Type B pancreatic cell (in vitro differentiated cells): ENCODE results near the gene CABP4. TPM values are rescaled to one million over a fixed set of nuclear protein-coding genes. Genes with fewer than 3 reads are reported as not detected.

Experiments
- DNase-seq: peaks from one replicate; pipeline ENCODE4 v3.0.0; 2021; ENCODE audit warnings: mixed read lengths; ENCODE audit not compliant: unreplicated experiment; ENCODE audit errors: extremely low spot score
- H3K27ac Mint-ChIP-seq: 2 replicates; pipeline ENCODE4 v1.8.0; 2021; ENCODE audit warnings: mild to moderate bottlenecking, mixed read lengths
- H3K27me3 Mint-ChIP-seq: 2 replicates; pipeline ENCODE4 v1.8.0; 2021; ENCODE audit warnings: mixed read lengths
- H3K36me3 Mint-ChIP-seq: 2 replicates; pipeline ENCODE4 v1.8.0; 2021; ENCODE audit warnings: mixed read lengths
- H3K4me1 Mint-ChIP-seq: one replicate; pipeline ENCODE4 v1.8.0; 2021; ENCODE audit warnings: mixed read lengths; ENCODE audit not compliant: unreplicated experiment
- H3K4me3 Mint-ChIP-seq: 2 replicates; pipeline ENCODE4 v1.8.0; 2021; ENCODE audit warnings: mild to moderate bottlenecking, mixed read lengths
- H3K9me3 Mint-ChIP-seq: 2 replicates; pipeline ENCODE4 v1.8.0; 2021; ENCODE audit warnings: mixed read lengths
- total RNA-seq: library from RNA; stranded (reverse); gene quantifications from 2 replicates; pipeline ENCODE4 v1.2.1, GENCODE V29; 2021; ENCODE audit warnings: low replicate concordance
- TF ChIP-seq, protein P1 (sequence below): fragments of 200-600 bp; sonication (generic); conservative IDR thresholded peaks from 2 replicates; pipeline ENCODE4 v1.5.0; 2021; ENCODE audit warnings: antibody characterized with exemption, mild to moderate bottlenecking

The CABP4 gene
- total RNA-seq, 1 donor from 2014 or later: not detected

GRCh38 chr11:67408437-67409200, 46.5 kb upstream of the CABP4 start:
- Mint-ChIP-seq H3K4me3 (no peak overlapping the region), H3K4me1 (peaks cover 11% of the 10 kb centered on the region), H3K27ac (no peak overlapping the region), H3K9me3 (no peaks in the 10 kb centered on the region), H3K27me3 (peaks cover 33% of the 10 kb centered on the region), H3K36me3 (no peaks in the 10 kb centered on the region)
- TF ChIP-seq, protein P1, sequence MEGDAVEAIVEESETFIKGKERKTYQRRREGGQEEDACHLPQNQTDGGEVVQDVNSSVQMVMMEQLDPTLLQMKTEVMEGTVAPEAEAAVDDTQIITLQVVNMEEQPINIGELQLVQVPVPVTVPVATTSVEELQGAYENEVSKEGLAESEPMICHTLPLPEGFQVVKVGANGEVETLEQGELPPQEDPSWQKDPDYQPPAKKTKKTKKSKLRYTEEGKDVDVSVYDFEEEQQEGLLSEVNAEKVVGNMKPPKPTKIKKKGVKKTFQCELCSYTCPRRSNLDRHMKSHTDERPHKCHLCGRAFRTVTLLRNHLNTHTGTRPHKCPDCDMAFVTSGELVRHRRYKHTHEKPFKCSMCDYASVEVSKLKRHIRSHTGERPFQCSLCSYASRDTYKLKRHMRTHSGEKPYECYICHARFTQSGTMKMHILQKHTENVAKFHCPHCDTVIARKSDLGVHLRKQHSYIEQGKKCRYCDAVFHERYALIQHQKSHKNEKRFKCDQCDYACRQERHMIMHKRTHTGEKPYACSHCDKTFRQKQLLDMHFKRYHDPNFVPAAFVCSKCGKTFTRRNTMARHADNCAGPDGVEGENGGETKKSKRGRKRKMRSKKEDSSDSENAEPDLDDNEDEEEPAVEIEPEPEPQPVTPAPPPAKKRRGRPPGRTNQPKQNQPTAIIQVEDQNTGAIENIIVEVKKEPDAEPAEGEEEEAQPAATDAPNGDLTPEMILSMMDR: no peak
- DNase-seq: no peak

GRCh38 chr11:67409261-67409666, 45.9 kb upstream of the CABP4 start:
- no peak overlapping the region for H3K27ac Mint-ChIP-seq
- H3K9me3 Mint-ChIP-seq: no peaks in the 10 kb centered on the region
- no peak for DNase-seq
- H3K4me1 Mint-ChIP-seq: peaks cover 11% of the 10 kb centered on the region
- H3K4me3 Mint-ChIP-seq: no peak overlapping the region
- no peaks in the 10 kb centered on the region for H3K36me3 Mint-ChIP-seq
- H3K27me3 Mint-ChIP-seq: peaks cover 39% of the 10 kb centered on the region
- TF ChIP-seq, protein P1: no peak

DNA sequence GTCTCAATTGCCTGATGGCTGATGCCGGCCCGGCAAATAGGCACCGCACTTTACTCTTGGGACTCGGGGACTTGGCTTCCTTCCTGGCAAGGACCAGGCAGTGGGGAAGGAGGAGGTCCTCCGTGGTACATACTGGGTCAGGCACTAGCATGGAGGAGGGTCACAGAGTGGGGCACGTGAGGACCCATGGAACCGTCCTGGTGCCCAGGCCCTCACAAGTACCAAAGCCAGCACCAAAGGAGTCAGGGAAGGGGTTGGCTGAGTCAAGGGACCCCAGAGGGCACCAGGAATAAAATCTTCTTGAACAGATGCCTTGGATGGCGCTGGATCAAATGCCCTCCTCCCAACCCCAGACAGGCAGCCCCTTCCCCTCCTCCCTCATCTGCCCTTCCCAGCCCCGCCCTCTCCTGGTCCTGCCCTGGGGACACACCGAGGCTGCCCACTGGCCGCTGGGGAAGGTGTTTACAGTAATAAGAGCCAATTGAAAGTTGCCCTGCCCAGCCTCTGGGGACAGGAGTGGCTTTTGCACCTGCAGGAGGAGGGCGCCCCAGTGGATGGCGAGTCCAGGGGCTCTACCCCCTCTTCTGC, 45.3 kb upstream of the CABP4 start:
- no peak for DNase-seq
- no peaks in the 10 kb centered on the region for H3K9me3 Mint-ChIP-seq
- H3K27me3 Mint-ChIP-seq: peaks cover 43% of the 10 kb centered on the region
- H3K27ac Mint-ChIP-seq: no peak overlapping the region
- H3K36me3 Mint-ChIP-seq: no peaks in the 10 kb centered on the region
- no peak overlapping the region for H3K4me3 Mint-ChIP-seq
- H3K4me1 Mint-ChIP-seq: peaks cover 11% of the 10 kb centered on the region
- TF ChIP-seq, protein P1: no peak

GRCh38 chr11:67410369-67410831, 44.8 kb upstream of the CABP4 start:
- Mint-ChIP-seq H3K36me3 (no peaks in the 10 kb centered on the region), H3K27ac (no peak overlapping the region), H3K9me3 (no peaks in the 10 kb centered on the region), H3K4me3 (no peak overlapping the region), H3K4me1 (peaks cover 11% of the 10 kb centered on the region), H3K27me3 (peaks cover 47% of the 10 kb centered on the region)
- DNase-seq: no peak
- TF ChIP-seq, protein P1: no peak

DNA sequence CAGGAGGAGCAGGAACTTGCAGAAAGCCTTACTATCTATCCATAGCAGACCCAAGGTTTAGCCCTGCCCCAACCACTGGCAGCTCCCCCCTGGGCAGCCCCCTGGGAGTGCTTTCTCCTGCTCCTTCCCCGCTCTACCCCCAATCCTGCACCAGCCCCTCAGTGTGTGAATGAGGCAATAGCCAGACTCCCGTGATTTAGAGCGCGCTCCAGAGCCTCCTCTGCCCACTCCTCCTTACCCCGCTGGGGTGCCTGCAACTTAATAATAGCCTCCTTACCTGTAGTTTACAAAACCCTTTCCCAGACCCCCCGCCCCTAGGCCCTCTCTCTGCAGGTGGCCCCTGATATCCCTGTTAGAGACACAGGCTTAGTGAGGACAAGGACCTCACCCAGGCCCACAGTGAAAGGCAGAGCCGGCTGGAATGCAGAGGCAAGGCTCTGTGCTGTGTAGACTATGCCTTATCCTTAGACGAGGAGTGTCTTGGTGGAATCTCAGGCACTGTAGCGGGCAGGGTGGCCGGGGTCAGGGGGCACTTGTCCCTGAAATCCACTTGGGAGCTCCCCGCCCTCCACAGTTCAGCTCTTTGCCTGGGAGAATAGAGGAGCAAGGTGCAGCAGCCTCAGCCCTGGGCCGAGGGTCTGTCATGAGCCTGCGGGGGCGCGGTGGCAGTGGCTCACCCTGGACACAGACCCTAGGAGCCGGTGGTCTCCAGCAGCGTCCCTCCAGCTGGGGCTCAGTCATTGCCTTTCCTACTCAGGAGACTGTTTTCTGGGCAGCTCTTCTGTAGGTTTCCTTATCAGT, 44.0 kb upstream of the CABP4 start:
- H3K27me3 Mint-ChIP-seq: peaks cover 51% of the 10 kb centered on the region

More for the DNA sequence above, 44.0 kb upstream of the CABP4 start:
- DNase-seq: no peak
- TF ChIP-seq, protein P1: no peak
- Mint-ChIP-seq H3K4me3 (no peak overlapping the region), H3K36me3 (no peaks in the 10 kb centered on the region), H3K9me3 (no peaks in the 10 kb centered on the region), H3K27ac (no peak overlapping the region), H3K4me1 (peaks cover 12% of the 10 kb centered on the region)
